B cell (primary cell): Measurements from ENCODE around the gene CNNM3. TPM values are rescaled to one million over a fixed set of nuclear protein-coding genes. Genes with fewer than 3 reads are reported as not detected.

Experiments
- ATAC-seq: fragments of 200-7000 bp; cut with Tn5 transposase; one replicate; pipeline ENCODE4 v1.10.0; 2021; ENCODE audit warnings: low read depth, mild to moderate bottlenecking, moderate number of reproducible peaks, moderate library complexity
- CTCF ChIA-PET: fragments of 350-600 bp; sonication (Branson Sonifier 250); formaldehyde crosslinking; loops from one replicate; lab custom pipeline; 2021; ENCODE audit warnings: antibody characterized with exemption, inconsistent platforms; lab: Charles Lee
- POLR2A ChIA-PET: fragments of 350-600 bp; sonication (Branson Sonifier 250); formaldehyde crosslinking; loops from one replicate; lab custom pipeline; 2021; ENCODE audit warnings: antibody characterized with exemption; lab: Charles Lee
- DNase-seq: peaks from one replicate; pipeline ENCODE4 v3.0.0; 2013
- H2AFZ ChIP-seq: 2 replicates; pipeline ENCODE4 v1.6.1; 2012; ENCODE audit warnings: mild to moderate bottlenecking, low read depth, low read length; ENCODE audit not compliant: insufficient read depth, poor library complexity, severe bottlenecking
- H3K27ac ChIP-seq, 2 donors: 1 replicate in 1 of 2; 2 replicates in 1 of 2; pipeline ENCODE4 v1.5.1; 2012 to 2013; ENCODE audit warnings: low read length in 2 of 2, mild to moderate bottlenecking in 2 of 2, moderate library complexity in 1 of 2
- H3K27me3 ChIP-seq, 4 experiments: fragments of 200-600 bp in 1 of 4; sonication (generic) in 1 of 4; replicated peaks in 1 of 4; 1 replicate in 2 of 4; 2 replicates in 2 of 4; pipeline versions ENCODE4 v1.6.1 to v1.7.0; 2013 to 2016; ENCODE audit warnings: low read length in 3 of 4, mild to moderate bottlenecking in 2 of 4, mixed read lengths in 1 of 4, moderate library complexity in 1 of 4; ENCODE audit not compliant: insufficient read depth in 4 of 4, control insufficient read depth in 3 of 4; ENCODE audit errors: control extremely low read depth in 1 of 4
- H3K36me3 ChIP-seq, 2 experiments: replicated peaks in 1 of 2; 1 replicate in 1 of 2; 2 replicates in 1 of 2; pipeline versions ENCODE4 v1.6.1 to v1.7.1; 2013; ENCODE audit warnings: low read length in 1 of 2; ENCODE audit not compliant: insufficient read depth in 2 of 2, control insufficient read depth in 1 of 2; ENCODE audit errors: control extremely low read depth in 1 of 2, extremely low read depth in 1 of 2
- H3K4me1 ChIP-seq, 2 donors: fragments of 200-600 bp in 1 of 2; sonication (generic) in 1 of 2; 1 replicate in 1 of 2; 2 replicates in 1 of 2; pipeline versions ENCODE4 v1.5.1 to v1.6.1; 2013 to 2017; ENCODE audit warnings: low read length in 2 of 2; ENCODE audit not compliant: control insufficient read depth in 2 of 2, insufficient read depth in 2 of 2
- H3K4me2 ChIP-seq: replicated peaks from 2 replicates; pipeline ENCODE3; 2012; ENCODE audit warnings: mild to moderate bottlenecking, low read depth, low read length; ENCODE audit not compliant: poor library complexity, severe bottlenecking
- H3K4me3 ChIP-seq, 5 experiments: fragments of 200-600 bp in 1 of 5; sonication (generic) in 1 of 5; 1 replicate in 3 of 5; 2 replicates in 2 of 5; pipeline versions ENCODE4 v1.5.1 to v1.7.0; 2011 to 2016; ENCODE audit warnings: low read length in 4 of 5, mild to moderate bottlenecking in 4 of 5, low read depth in 2 of 5, control low read depth in 1 of 5, moderate library complexity in 1 of 5; ENCODE audit not compliant: insufficient read depth in 1 of 5; ENCODE audit errors: control extremely low read depth in 1 of 5, extremely low read depth in 1 of 5
- H3K79me2 ChIP-seq: fragments of 200-600 bp; sonication (generic); one replicate; pipeline ENCODE4 v1.6.0; 2016; ENCODE audit warnings: low read length; ENCODE audit not compliant: control insufficient read depth, insufficient read depth
- H3K9ac ChIP-seq: fragments of 200-600 bp; sonication (generic); 2 replicates; pipeline ENCODE4 v1.6.1; 2017; ENCODE audit warnings: mild to moderate bottlenecking, low read length, moderate library complexity
- H3K9me3 ChIP-seq, 3 donors: one replicate each; pipeline versions ENCODE4 v1.6.1 to v1.7.1; 2013; ENCODE audit warnings: low read length in 2 of 3; ENCODE audit not compliant: control insufficient read depth in 2 of 3, insufficient read depth in 1 of 3; ENCODE audit errors: control extremely low read depth in 1 of 3
- H4K20me1 ChIP-seq: 2 replicates; pipeline ENCODE4 v1.6.0; 2012; ENCODE audit warnings: mild to moderate bottlenecking, low read length; ENCODE audit not compliant: insufficient read depth, control insufficient read depth, poor library complexity, severe bottlenecking
- H3K27ac Mint-ChIP-seq: one replicate; pipeline ENCODE4 v1.8.0; 2021; ENCODE audit warnings: mixed read lengths
- H3K27me3 Mint-ChIP-seq: one replicate; pipeline ENCODE4 v1.8.0; 2021; ENCODE audit warnings: mixed read lengths
- H3K4me1 Mint-ChIP-seq: one replicate; pipeline ENCODE4 v1.8.0; 2021; ENCODE audit warnings: mixed read lengths
- H3K4me3 Mint-ChIP-seq: one replicate; pipeline ENCODE4 v1.8.0; 2021; ENCODE audit warnings: mixed read lengths
- H3K9me3 Mint-ChIP-seq: one replicate; pipeline ENCODE4 v1.8.0; 2022; ENCODE audit warnings: mixed read lengths; ENCODE audit not compliant: insufficient read depth
- CTCF ChIP-seq: fragments of 200-600 bp; IDR thresholded peaks from one replicate; pipeline ENCODE4 v1.8.0; 2022; ENCODE audit warnings: antibody characterized with exemption, mild to moderate bottlenecking
- EZH2 ChIP-seq: IDR thresholded peaks from 2 replicates; pipeline ENCODE4 v1.6.1; 2012; ENCODE audit warnings: borderline replicate concordance, low read depth, mild to moderate bottlenecking, moderate library complexity, low read length; ENCODE audit not compliant: insufficient read depth, poor library complexity, severe bottlenecking
- WGBS: methylation state at CpG from one replicate; pipeline ENCODE4 v1.1.5; 2013; ENCODE audit warnings: missing lambda C conversion rate; ENCODE audit not compliant: insufficient coverage; 5-methylcytosine and 5-hydroxymethylcytosine counted together
- intact Hi-C: fragments of 100-400 bp; cut with micrococcal nuclease; formaldehyde crosslinking; loops from one replicate; pipeline ENCODE4 v1.10.0; 2022
- polyA plus RNA-seq: library from polyadenylated mRNA; depleted of rRNA; stranded (reverse); fragments of >200 nt; gene quantifications from 2 replicates; pipeline ENCODE4 v1.2.3, GENCODE V29; 2012
- total RNA-seq, 2 donors: library from RNA; stranded (reverse); fragments of 120-200 nt in 1 of 2; gene quantifications; 1 replicate in 1 of 2; 2 replicates in 1 of 2; pipeline versions ENCODE4 v1.2.3 to v1.2.4, GENCODE V29; 2013 to 2022

The CNNM3 gene
- total and polyA plus RNA-seq, 2 donors (not counting 1 experiment from before 2014, with no cell fraction given): 28.8 to 54.7 TPM

- Histone ChIP-seq H4K20me1 (peaks cover 57% of the 10 kb centered on the region), H3K9me3 (no peaks in the 10 kb centered on the region), H3K4me3 (peak overlapping the region in 2 of 5 experiments; percentile 31 to 95), H2AFZ (no peak overlapping the region), H3K27ac (no peak overlapping the region), H3K4me1 (peaks cover 34 to 37% of the 10 kb centered on the region in 2 donors), H3K79me2 (peaks cover 57% of the 10 kb centered on the region), H3K36me3 (peaks cover 0 to 17% of the 10 kb centered on the region in 2 experiments), H3K9ac (peak overlapping the region; percentile 61), H3K4me2 (peak overlapping the region; percentile 87), H3K27me3 (no peaks in the 10 kb centered on the region)
- Mint-ChIP-seq H3K9me3 (no peaks in the 10 kb centered on the region), H3K27ac (peak overlapping the region; percentile 70), H3K4me3 (peak overlapping the region; percentile 84), H3K4me1 (peaks cover 64% of the 10 kb centered on the region), H3K27me3 (no peaks in the 10 kb centered on the region)
- no peak for ATAC-seq
- ChIA-PET POLR2A (interaction anchor here (0.6 to 0.7 kb wide), 2 partner anchors 11 to 34 kb away, joined by 3 read pairs; no protein-coding TSS in a partner anchor), CTCF (interaction anchor here (1.0 to 3.8 kb wide), 3 partner anchors 40 to 55 kb away, joined by 3 to 29 read pairs (median 4); partner anchors contain the start of gene ANKRD39)
- intact Hi-C loops: loop anchor here (2.0 to 5.0 kb wide), 3 partner anchors 77 to 481 kb away; partner anchors contain the start of genes ARID5A, LMAN2L and NCAPH
- TF ChIP-seq CTCF (no peak), EZH2 (no peak)
- DNase-seq: no peak
- WGBS: 100% methylated on average over 4 of the region's 8 CpGs
Measured at GRCh38 chr2:96817882-96818281, 1.8 kb downstream of the CNNM3 start.
